ENCODE data around the gene PTRHD1. TPM values are rescaled to one million over a fixed set of nuclear protein-coding genes. Genes with fewer than 3 reads are reported as not detected.

PTRHD1 gene
- total RNA-seq, 1 donor from 2014 or later = 25.2 TPM

DNA sequence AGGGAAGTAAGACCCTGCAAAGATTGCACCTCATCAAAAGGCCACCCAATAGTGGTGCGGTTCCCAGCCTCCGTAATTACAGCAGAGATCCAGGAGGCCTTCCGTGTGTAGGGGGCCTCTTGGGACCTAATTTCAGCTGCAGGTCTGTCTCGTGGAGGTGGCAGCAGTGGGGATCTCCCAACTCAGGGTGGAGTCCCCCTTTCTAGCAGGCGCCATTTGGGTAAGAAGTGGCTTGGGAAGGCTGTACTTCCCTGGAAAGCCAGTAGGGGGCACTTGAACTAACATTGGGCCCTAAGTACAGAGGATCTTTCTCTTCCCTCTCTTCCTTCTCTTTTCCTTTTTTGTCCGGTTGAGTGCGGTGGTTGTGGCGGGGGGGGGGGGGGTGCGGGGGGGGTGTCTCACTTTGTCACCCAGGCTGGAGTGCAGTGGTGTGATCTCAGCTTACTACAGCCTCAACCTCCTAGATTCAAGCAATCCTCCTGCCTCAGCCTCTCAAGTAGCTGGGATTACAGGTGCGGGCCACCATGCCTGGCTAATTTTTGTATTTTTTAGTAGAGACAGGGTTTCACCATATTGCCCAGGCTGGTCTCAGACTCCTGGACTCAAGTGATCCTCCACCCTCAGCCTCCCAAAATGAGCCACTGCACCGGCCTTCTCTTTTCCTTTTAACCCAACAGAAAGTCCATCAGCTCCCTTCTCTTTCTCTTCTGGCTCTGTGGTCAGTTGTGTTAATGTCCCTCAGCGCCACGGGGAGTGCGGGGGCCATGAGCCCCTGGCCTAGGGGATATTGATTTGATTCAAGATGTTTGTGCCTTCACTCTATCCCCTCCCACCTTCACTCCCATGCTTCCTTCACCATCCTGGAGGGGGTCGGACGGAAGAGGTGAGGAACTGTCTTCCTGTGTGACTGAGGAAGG is 32.0 kb upstream of the PTRHD1 start:
- Mint-ChIP-seq H3K4me1 (ENCODE audit: low read depth, unreplicated experiment) (peaks cover 22% of the 10 kb centered on the region), H3K27ac (ENCODE audit: unreplicated experiment) (peak overlapping the region; percentile 28), H3K27me3 (ENCODE audit: unreplicated experiment) (peaks cover 9% of the 10 kb centered on the region), H3K9me3 (ENCODE audit: unreplicated experiment) (peaks cover 3% of the 10 kb centered on the region), H3K36me3 (ENCODE audit: unreplicated experiment) (peaks cover 7% of the 10 kb centered on the region), H3K4me3 (ENCODE audit: unreplicated experiment) (no peak overlapping the region)
- DNase-seq = no peak
- TF ChIP-seq, protein P1, sequence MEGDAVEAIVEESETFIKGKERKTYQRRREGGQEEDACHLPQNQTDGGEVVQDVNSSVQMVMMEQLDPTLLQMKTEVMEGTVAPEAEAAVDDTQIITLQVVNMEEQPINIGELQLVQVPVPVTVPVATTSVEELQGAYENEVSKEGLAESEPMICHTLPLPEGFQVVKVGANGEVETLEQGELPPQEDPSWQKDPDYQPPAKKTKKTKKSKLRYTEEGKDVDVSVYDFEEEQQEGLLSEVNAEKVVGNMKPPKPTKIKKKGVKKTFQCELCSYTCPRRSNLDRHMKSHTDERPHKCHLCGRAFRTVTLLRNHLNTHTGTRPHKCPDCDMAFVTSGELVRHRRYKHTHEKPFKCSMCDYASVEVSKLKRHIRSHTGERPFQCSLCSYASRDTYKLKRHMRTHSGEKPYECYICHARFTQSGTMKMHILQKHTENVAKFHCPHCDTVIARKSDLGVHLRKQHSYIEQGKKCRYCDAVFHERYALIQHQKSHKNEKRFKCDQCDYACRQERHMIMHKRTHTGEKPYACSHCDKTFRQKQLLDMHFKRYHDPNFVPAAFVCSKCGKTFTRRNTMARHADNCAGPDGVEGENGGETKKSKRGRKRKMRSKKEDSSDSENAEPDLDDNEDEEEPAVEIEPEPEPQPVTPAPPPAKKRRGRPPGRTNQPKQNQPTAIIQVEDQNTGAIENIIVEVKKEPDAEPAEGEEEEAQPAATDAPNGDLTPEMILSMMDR (IDR thresholded peaks at IDR 0.05; ENCODE audit: partially characterized antibody, unreplicated experiment) = peak; percentile 71

- Mint-ChIP-seq H3K27ac (ENCODE audit: unreplicated experiment) (peak overlapping the region; percentile 33), H3K27me3 (ENCODE audit: unreplicated experiment) (peaks cover 9% of the 10 kb centered on the region), H3K4me3 (ENCODE audit: unreplicated experiment) (no peak overlapping the region), H3K9me3 (ENCODE audit: unreplicated experiment) (peaks cover 3% of the 10 kb centered on the region), H3K4me1 (ENCODE audit: low read depth, unreplicated experiment) (peaks cover 22% of the 10 kb centered on the region), H3K36me3 (ENCODE audit: unreplicated experiment) (peaks cover 7% of the 10 kb centered on the region)
- DNase-seq = no peak
- TF ChIP-seq, protein P1 (IDR thresholded peaks at IDR 0.05; ENCODE audit: partially characterized antibody, unreplicated experiment) = no peak
These were observed 30.9 kb upstream of the PTRHD1 start for GRCh38 chr2:24824071-24824588.

DNA sequence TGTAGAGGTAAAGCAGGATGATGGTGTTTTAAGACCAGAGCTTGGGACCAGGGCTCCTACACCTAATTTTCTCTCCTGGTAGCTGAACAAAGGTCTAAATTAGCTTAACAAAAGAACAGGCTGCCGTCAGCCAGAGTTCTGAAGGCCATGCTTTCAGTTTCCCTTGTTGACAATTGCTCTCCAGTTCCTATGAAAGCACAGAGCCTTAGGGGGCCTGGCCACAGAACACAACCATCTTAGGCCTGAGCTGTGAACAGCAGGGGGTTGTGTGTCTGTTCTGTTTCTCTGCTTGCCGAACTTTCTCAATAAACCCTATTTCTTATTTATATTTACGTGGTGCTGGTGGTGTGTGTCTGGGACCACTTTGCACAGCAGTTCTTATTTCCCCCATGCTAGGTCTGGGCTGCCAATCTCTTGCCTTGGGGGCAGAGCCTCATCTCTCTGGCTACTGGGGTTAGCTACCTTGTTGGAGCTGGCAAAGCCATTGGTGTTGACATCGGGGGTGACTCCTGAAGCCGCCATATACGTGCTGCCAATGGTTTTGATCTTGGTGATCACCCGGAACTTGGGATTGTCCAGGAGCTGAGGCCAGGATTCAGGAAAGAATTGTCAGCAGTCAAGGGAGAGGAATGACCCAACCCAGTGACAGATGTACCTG is 29.0 kb upstream of the PTRHD1 start:
- H3K4me1 Mint-ChIP-seq (ENCODE audit: low read depth, unreplicated experiment) = peaks cover 10% of the 10 kb centered on the region
- DNase-seq = no peak
- H3K9me3 Mint-ChIP-seq (ENCODE audit: unreplicated experiment) = peaks cover 3% of the 10 kb centered on the region
- H3K27me3 Mint-ChIP-seq (ENCODE audit: unreplicated experiment) = peaks cover 4% of the 10 kb centered on the region
- H3K4me3 Mint-ChIP-seq (ENCODE audit: unreplicated experiment) = no peak overlapping the region
- H3K36me3 Mint-ChIP-seq (ENCODE audit: unreplicated experiment) = peaks cover 7% of the 10 kb centered on the region
- TF ChIP-seq, protein P1 (IDR thresholded peaks at IDR 0.05; ENCODE audit: partially characterized antibody, unreplicated experiment) = no peak
- no peak overlapping the region for H3K27ac Mint-ChIP-seq (ENCODE audit: unreplicated experiment)

DNA sequence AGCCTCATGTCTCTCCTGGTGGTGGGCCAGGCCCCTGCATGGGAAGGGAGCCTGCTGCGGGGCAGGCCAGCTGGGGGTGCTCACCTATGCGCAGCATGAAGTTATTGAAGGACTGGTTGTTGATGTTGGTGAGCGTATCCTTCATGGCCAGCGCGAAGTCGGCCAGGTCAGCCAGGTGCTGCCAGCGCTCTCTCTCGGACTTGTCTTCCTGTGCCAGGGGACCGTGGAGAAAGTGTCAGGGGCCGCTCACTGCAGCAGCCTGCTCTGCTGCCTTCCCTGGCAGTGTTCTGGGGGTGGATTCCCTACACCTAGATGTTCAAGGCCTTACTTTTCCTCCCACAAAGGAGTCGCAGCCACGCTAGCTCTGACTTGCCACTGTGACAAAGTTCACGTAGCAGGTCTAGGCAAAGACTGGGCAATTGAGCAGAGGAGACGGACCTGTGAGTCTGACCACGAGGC is 28.3 kb upstream of the PTRHD1 start:
- TF ChIP-seq, protein P1 (IDR thresholded peaks at IDR 0.05; ENCODE audit: partially characterized antibody, unreplicated experiment) = no peak
- Mint-ChIP-seq H3K27ac (ENCODE audit: unreplicated experiment) (peak overlapping the region; percentile 52), H3K36me3 (ENCODE audit: unreplicated experiment) (peaks cover 7% of the 10 kb centered on the region), H3K4me1 (ENCODE audit: low read depth, unreplicated experiment) (peaks cover 10% of the 10 kb centered on the region), H3K9me3 (ENCODE audit: unreplicated experiment) (peaks cover 3% of the 10 kb centered on the region), H3K4me3 (ENCODE audit: unreplicated experiment) (no peak overlapping the region), H3K27me3 (ENCODE audit: unreplicated experiment) (peaks cover 4% of the 10 kb centered on the region)
- DNase-seq = no peak

Data from glutamatergic neuron (in vitro differentiated cells).